Jurkat, Clone E6-1 (cell line): ENCODE results near the gene BRD4.

Experiments used
- DNase-seq: peaks from one replicate; pipeline ENCODE4 v3.0.0-alpha.2; 2011; ENCODE audit warnings: low read depth, low spot score
- H3K4me3 ChIP-seq: 2 replicates; pipeline ENCODE4 v1.5.1; 2011; ENCODE audit warnings: mild to moderate bottlenecking, low read length, control low read depth, moderate library complexity

BRD4 gene

DNA sequence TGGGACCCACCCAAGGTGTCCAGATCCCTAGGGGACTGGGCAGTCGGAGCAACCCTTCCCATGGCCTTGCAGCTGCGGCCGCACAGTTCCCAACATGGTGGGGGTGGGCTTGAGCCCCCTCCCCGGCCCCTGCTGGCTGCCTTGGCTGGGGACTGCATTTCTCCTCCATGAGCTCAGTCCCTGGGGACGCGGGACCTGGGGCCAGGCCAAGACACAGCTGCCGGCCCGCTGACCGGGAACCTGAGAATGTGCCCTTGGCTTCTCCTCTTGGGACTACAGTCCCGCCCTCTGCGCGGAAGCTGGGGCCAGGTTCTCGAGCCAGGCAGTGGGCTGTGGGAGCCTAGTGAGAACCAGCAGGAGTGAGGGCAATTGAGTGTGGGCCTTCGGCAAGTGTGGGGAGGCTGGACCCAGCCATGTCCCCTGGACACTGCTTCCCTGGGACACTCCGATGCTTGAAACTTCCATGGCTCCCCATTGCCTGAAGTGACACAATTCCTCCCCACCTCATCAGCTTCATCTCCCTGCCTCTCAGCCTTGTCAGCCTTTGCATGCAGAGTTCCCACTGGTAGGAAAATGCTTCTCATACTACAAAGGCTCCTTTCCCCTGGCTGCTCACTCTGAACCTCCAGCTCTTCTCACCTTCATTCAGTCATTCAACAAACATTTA is 118.5 kb downstream of the BRD4 start:
- no peak overlapping the region for H3K4me3 ChIP-seq

DNA sequence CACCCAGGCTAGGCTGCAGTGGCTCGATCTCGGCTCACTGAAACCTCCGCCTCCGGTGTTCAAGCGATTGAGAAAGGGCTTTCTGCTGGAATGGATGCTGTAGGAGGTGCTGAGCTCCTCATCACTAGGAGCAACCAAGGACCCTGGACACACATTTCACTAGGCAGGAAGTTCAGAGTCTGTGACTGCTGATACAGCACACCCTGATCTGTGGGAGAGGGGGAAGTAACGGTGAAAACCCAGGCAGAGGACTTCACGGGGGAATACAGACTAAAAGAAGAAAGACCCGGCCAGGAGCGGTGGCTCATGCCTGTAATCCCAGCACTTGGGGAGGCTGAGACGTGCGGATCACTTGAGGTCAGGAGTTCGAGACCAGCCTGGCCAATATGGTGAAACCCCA is 119.6 kb downstream of the BRD4 start:
- H3K4me3 ChIP-seq = no peak overlapping the region
- DNase-seq = no peak

More for the DNA sequence above, 118.5 kb downstream of the BRD4 start:
- no peak for DNase-seq

GRCh38 chr19:15210323-15210781 is 122.0 kb downstream of the BRD4 start:
- no peak for DNase-seq
- H3K4me3 ChIP-seq = no peak overlapping the region

DNA sequence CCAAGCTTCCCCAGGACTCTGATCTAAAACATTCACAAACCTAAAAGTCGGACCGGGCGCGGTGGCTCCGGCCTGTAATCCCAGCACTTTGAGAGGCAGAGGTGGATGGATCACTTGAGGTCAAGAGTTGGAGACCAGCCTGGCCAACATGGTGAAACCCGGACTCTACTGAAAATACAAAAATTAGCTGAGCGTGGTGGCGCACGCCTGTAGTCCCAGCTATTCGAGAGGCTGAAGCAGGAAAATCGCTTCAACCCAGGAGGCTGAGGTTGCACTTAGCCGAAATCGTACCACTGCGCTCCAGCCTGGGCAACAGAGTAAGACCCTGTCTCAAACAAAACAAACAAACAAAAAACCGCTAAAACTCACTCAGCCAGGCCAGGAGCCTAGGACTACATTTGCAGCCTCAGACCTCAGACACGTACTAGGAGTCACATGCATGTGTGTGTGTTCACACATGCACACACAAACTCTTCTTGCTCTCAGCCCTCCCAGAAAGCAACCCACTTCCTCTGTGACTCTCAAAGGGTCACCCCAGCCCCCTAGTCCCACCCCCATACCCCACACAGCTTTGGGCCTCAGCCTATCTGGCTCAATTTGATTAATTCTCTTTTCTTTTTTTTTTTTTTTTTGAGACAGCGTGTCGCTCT is 130.8 kb downstream of the BRD4 start:
- DNase-seq = no peak
- H3K4me3 ChIP-seq = no peak overlapping the region; the same call in 1 of the 2 replicates

DNA sequence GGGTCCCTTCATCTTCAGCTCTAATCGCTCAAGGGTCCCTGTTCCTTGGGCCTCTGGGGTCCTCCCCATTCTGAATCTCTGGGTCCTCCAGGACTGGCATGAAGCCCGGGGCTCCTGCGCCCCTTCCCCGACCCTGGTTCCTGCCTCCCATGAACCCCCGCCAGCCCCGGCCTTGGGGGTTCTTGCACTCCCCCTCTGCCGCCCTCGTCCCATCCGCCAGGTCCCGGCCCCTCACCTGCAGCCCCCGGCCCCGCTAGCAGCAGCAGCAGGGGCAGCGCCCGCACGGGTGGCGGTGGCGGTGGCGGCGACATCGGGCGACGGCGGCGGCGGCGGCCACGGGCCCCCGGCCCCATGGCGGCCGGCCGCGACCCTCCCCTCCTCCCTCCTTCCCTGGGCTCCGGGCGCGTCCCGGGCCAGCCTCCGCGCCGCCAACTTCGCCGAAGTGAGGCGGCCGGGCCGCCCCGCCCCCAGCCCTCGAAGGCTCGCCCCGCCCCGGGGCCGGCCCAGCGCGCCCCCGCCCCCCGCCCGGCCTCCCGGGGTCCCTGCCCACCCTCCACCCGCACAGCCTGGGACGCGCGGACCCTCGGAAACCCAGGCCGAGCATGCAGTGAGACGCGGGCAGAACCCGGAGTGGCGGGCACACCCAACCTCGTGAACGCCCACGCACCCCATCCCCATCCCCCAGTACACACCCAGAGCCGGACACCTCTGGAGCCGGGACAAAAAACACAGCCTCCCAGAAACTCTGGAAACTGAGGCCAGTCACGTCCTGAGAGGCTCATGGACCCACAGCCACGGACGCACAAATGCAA is 131.6 kb downstream of the BRD4 start, which contains the start of gene NOTCH3:
TSS of gene NOTCH3 (minus strand) at position 443 of the 812 bp plus-strand sequence. CDS start at position 353, 90 bp downstream.
- peak within 1 kb of the TSS; percentile 75 for H3K4me3 ChIP-seq
- no peak for DNase-seq

- no peak for DNase-seq
- peak overlapping the region; percentile 75 for H3K4me3 ChIP-seq
Measured at GRCh38 chr19:15199661-15200552, 132.4 kb downstream of the BRD4 start.

DNA sequence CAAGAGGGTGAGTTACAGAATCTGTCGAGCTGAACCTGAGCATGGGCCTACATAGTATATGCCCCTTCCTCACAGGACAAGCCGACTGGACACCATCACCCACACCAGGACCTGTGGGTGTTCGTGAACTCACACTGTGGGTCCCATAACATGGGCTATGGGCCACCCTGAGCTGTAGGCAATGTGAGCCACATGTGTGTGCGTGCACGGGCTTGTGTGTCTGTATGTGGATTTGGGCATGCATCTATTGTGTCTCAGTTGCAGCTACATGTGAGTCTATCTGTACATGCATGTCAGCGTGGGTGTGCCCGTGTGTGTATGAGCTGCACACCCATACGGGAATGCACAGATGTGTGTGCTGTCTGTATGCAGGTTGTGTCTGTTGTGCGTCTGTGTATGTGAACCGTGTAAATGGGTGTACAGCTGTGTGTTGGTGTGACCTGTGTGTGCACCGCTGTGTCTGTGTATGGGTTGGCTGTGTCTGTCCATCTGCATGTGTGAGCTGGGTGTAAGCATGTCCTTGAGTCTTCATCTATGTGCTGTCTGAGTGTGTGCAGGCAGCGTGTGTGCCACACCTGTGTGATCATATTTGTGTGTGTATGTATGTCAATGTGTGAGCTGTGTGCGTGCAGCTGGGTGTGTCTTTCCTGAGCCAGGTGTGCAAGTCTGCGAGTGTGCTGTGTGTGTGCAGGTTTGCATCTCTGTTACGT is 133.2 kb downstream of the BRD4 start:
- DNase-seq = no peak
- no peak overlapping the region; the same call in 1 of the 2 replicates for H3K4me3 ChIP-seq

DNA sequence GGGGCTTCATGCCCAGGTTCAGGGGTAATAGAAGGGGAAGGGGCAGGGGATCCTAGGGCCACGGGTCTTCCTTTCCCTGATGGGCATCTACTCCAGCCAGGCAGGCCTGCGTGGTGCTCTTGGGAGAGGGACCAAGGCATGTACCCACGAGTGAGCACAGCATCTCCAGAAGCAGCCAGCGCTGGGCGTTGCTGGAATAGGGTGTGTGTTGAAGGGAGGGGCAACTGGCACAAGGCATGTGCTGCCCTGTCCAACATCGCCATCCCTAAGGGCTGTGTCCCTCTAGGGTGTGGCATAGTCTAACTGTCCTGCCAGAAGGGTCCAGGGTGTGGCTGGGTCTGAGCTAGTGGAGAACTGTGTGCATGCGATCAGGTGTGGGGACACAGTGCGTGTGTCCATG is 134.4 kb downstream of the BRD4 start:
- H3K4me3 ChIP-seq = peak overlapping the region; percentile 23
- no peak for DNase-seq

DNA sequence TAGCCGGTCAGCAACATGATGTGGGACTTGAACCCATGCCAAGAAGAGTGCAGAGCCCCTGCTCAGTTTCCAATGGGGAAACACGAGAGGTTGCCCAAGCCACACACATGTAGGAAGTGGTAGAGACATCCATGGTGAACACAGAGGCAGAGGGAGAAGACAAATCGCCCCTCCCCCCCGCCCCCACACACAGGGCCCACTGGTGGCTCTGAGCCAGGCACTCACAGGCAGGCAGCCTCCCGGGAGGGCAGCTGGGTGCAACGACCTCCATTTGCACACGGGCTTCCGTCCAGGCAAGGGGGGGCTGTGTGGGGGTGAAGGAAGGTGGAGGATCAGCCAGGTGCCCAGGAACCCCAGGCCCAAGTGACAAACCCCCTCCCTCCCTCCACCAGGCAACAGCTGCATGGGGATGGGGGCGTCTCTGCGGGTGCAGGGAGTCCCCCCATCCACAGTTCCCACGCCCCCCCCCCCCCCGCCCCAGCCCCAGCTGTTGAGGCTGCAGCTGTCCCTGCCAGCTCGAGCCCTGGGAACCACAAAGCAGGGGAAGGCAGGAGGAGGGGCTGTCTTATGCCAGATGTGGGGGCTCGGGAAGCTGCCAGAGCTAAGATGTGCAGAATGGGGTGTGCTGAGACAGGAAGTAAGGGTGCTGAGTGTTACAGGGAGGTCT is 134.9 kb downstream of the BRD4 start:
- H3K4me3 ChIP-seq = peak overlapping the region; percentile 23
- peak; percentile 92 for DNase-seq

GRCh38 chr19:15196360-15197005 is 135.9 kb downstream of the BRD4 start:
- no peak for DNase-seq
- H3K4me3 ChIP-seq = no peak overlapping the region

DNA sequence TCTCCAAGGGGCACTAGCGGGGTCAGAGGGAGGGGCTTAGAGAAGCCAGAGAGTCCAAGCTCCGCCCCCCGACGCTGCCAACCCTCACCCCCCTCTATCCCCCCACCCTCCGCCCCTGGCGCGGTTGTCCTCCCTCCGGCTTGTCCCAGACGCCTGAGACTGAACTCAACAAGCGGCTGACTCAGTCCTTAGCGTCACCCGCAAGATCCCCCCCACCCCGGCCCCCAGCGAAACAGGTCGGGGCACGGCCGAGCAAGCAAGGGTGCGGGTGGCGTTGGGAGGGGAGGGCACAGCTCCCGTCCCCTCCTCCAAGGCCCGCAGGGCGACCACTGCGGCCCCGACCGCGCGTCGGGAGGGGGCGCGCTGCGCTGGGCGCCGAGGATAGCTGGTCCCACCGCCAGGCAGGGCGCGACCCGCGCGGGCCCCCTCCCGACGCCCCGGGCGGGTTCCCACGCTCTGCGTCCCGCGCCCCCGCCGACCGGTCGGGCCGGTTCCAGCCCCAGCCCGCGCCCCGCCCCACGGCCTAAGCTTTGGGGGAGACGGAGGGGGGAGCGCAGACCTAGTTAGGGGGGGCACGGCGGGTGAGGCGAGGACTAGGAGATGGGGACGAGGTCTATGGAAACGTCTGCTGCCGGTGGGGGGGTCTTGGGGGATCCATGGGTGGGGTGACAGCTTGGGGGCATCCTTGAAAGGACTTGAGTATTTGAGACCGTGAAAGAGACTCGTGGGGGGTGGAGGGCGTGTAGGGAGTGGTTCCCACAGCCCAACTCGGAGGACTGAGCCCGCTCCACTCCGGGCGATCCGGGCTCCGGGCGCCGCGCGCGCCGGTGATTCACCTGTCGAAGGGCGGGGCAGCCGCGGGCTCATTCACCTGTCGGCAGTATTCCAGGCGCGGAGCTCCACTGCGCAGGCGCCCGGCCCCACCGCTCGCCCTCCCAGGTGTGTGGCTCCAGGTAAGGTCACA is 136.7 kb downstream of the BRD4 start:
- no peak for DNase-seq
- peak overlapping the region; percentile 20 for H3K4me3 ChIP-seq

DNA sequence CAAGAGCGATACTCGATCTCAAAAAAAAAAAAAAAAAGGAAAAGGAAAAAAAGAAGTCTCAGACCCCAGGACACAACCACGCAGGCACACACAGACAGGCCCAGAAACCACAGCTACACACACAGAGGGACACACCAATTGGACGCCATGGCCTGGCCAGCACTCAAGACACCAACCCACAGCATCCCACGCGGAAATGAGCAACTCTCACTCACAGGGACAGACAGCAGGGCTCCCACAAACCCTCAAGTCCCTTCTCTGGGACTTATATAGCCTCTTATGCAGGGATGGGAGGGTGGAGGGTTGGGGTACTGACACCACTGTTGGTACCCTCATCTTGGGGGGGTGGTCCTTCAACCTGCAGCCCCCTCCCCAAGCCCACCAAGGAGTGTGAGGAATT is 137.4 kb downstream of the BRD4 start:
- no peak for DNase-seq
- H3K4me3 ChIP-seq = peak overlapping the region; percentile 20; the same call in 1 of the 2 replicates

DNA sequence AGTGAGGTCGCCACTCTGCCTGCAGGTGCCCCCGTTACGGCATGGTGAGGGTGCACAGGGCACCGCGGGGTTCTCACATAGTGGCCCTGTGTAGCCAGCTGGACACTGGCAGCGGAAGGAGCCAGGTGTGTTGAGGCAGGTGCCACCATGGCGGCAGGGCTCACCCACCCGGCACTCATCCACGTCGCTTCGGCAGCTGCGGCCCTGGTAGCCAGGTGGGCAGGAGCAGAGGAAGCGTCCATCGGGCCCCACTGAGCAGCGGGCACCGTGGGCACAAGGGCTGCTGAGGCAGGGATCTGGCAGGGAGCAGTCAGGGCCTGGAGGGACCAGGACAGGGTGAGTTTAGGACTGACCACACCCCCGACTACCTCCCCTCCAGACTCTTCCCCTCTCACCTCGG is 140.4 kb downstream of the BRD4 start:
- no peak for DNase-seq

DNA sequence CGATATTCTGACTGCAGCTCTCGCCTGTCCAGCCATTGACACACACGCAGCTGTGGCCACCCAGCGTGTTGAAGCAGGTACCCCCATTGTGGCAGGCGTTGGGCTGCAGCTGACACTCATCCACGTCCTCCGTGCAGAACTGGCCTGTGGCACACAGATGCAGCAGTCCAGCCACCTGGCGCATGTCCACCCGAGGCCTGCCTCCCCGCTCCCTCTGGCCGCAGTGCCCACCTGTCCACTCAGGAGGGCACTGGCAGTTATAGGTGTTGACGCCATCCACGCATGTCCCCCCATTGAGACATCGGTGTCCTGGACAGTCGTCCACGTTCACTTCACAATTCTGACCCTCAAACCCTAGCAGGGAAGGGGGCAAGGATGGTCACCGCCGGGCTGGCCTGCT is 140.8 kb downstream of the BRD4 start:
- DNase-seq = no peak
- H3K4me3 ChIP-seq = no peak overlapping the region

More for the DNA sequence above, 140.4 kb downstream of the BRD4 start:
- no peak overlapping the region for H3K4me3 ChIP-seq

GRCh38 chr19:15188851-15189250 is 143.5 kb downstream of the BRD4 start:
- no peak for DNase-seq
- no peak overlapping the region for H3K4me3 ChIP-seq
